HK-2 (cell line): ENCODE data around the gene RAB6D.
"Not testable (repeated sequence)": the region's sequence is repeated elsewhere in the genome, so short reads cannot be mapped to it uniquely, and the experiment has no call there.

Experiments used
- DNase-seq: peaks from one replicate; pipeline ENCODE4 v3.0.0-alpha.2; 2018; ENCODE audit not compliant: unreplicated experiment

RAB6D gene

GRCh38 chr2:131363703-131364186, at the start of gene RAB6D:
Gene RAB6D (minus strand): TSS chr2:131364168. CDS start chr2:131363720, 448 bp downstream.
- not testable (repeated sequence) for DNase-seq

DNA sequence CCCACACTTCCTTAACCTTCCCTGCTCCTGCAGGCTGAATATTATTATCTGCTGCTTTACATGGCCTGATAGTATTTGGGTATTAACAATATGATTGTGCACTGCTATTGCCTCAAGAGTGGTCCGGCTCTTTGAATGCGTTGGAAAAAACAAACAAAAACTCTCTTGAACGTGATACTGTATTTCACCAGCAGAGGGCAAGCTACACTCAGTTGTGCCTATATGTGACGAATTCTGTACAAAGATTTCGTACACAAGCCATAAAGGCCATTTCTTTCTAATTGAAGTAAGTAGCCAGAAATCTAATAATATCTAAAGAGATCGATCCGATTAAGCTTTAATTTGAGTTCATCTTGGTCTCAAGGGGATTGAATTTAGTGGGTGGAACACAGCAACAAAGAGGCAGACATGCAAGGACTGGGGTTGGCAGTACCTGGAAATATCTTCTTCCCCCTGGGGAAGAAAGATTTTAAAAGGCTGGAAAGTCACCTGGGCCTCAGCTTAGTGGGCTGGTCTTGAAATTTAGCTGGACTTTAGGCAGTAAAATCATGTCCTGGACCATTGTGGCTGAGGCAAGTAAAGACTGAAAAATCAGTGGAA, 49.3 kb upstream of the RAB6D start:
- DNase-seq: no peak

DNA sequence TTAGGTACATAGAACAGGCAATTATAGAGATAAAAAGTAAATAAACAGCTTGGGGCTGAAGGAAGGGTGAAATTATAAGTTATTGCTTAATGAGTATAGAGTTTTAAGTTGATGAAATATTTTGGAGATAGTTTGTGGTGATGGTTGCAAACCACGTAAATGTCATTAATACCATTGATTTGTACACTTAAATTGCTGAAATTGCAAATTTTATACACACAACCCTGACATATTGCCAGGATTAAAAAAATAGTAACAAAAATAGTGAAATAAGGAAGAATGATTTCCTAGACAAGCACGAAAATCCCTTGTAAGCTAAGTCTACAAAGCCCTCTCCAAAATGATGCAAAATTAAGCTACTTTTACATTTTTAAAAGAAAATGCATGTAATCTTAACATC, 46.2 kb upstream of the RAB6D start:
- no peak for DNase-seq

DNA sequence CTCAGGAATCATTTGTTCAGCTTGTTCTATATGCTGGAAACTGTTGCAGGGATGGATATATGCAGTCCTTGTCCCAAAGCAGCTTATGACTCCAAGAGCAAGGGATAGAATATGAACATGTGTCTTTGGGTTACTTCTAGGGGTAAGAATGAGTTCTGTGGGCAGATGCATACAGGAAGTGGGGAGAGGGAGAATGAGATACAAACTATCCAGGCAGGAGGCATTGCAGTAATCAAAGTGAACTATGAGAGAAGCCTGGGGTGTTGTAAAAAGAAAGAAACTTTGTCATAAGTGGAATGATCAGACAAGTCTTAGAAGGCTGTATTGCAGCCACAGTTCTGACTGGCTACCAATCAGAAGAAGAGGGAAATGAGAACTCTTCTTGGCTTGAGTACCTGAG, 44.8 kb upstream of the RAB6D start:
- DNase-seq: no peak

DNA sequence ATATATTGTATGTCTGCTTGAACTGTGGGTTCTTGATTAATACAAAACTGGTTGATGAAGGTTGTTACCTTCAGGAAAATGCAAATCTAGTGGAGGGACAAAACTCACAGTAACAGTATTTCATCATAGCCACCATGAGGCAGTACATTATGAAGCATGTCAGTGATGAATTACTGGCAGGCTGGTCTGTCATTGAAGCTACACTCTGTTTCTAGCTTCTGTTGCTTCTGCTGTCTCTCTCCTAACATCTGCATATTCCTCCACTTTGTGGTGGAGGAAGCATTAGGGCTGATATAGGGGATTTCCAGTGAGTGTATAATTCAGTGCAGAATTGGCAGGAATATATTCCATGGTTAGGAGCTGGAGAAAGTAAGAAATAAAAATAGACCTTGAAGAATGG, 44.2 kb upstream of the RAB6D start:
- DNase-seq: no peak

DNA sequence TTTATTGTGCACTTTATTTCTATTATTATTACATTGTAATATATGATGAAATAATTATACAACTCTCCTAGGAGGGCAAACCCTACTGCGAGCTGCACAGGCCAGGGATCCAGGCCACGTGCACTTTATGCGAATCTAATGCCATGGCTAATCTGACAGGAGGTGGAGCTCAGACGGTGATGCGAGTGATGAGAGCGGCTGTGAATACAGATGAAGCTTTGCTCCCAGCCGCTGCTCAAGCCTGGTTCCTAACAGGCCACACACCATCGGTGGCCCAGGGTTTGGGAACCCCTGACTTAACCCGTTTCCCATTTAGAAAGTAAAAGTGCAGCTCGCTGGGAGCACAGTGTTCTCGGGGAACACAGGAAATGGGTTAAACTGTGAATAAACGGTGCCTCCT, 40.8 kb upstream of the RAB6D start:
- no peak for DNase-seq

DNA sequence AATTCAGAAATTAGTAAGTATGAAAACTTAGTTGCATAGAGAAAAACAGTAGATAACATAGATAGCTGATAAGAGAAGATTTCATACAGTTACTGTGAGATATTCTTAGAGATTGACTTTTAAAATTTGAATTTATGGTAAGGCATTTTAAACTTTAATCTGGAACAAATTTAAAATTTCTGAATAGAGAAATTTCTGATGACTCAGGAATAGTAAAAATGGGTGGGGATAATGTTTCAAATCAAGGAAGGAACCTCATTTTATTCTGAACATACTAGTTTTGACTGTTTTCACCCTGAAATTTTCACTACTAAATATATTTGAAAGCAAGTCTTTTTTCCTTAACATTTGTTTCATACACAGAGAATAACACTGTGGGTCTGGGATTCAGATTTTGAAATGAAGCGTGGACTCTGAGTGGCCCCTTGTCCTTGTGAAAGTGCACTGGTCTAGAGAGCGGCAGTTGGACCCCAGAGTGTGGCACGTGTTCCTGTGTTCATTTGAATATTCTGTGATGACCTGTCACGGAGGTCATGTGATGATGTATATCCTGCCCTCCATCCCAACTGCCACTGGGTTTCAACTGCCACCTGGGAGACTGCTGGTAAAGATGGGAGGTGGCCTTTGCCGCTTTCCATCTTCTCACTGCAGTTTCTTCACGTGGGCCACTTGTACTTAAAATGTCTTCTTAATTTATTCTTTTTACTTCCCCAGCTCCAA, 38.5 kb upstream of the RAB6D start:
- DNase-seq: no peak

DNA sequence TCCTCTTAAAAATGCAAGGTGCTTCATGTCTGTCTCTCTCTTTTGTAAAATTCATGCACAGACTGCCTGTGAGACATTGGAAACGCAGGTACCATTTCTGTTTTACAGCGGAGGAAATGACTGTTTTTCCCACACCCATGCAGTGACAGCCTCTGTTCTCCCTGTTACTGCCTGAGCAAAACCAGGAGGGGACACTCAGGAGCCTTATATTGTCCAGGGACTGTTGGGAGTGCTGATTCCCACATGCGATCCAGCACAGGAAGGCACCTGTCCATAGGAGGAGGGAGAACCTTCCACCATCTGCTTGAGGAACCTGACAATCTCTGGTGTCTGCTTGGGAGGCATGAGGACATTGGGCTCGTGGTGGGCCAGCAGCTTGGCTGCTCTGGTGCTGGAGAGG, 36.9 kb upstream of the RAB6D start:
- DNase-seq: no peak

- not testable (repeated sequence) for DNase-seq
Observed at GRCh38 chr2:131400441-131400840, 36.5 kb upstream of the RAB6D start.

- not testable (repeated sequence) for DNase-seq
Observed at GRCh38 chr2:131396209-131396608, 32.2 kb upstream of the RAB6D start.

DNA sequence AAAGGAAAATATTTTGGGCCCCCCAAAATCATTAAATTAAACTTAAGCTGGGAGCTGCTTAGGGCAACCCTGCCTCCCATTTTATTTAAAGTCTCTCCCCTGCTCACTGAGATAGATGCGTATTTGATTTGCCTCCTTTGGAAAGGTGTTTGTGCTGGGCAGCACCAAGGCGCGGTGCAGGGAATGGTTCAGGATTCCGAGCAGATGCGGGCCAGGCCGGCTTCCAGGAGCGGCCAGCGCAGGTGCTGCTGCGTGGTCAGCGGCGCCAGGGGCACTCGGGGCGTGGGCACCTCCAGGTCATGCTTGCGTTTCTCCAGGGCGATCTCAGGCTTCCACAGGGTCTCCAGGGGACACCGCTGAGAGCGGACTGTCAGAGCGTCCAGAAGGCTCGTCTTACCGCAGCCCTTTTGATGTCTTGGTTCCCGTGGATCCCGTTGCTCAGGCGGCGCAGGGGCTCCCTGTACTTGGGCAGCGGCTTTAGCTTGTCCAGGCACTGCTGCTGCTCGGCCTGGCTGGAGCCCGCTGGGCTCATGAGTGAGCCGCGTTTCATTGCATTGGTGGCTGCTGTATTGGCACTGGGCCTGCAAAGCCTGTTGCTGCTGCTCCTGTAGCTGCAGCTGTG, 31.2 kb upstream of the RAB6D start:
- DNase-seq: not testable (repeated sequence)

- DNase-seq: no peak
Observed at GRCh38 chr2:131394147-131394931, 30.4 kb upstream of the RAB6D start.

DNA sequence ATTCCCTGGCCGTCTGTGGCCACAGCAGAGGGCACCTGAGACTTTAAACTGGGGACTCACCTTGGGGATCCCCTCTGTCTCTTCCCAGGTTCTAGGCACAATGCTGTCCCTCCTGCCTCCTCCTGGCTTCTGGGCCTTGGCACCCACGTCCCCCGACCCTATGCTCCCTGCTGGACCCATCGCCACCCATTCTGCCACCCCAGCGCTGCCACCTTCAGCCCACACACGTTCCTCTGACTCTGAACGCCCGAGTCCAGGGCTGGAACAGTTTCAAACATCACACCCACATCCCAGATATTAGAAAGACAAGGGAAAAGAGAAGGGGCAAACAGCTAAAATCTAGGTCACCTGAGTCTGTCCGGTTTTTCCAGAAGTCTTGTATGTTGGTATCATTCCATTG, 28.0 kb upstream of the RAB6D start:
- not testable (repeated sequence) for DNase-seq

DNA sequence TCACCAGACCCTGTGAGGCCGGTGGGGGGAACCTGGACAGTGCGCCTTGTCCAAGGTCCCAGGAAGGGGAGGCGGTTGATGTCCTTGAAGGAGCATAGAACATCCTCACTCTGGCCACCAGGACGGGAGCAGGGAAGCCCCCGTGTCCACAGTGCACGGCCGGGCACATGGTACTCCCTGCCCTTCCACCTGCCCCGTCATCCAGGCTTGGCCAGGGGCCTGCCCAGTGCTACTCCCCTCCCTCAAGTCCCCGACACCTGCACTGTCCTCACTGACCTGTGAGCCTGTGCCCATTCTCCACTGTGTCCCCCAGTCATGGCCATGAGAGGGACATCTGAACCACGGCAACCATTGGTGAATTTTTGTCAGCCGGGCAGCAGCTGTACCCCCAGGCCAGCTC, 27.5 kb upstream of the RAB6D start:
- DNase-seq: not testable (repeated sequence)

- DNase-seq: not testable (repeated sequence)
Observed at GRCh38 chr2:131390495-131391130, 26.6 kb upstream of the RAB6D start.

GRCh38 chr2:131389657-131390056, 25.7 kb upstream of the RAB6D start:
- no peak for DNase-seq

- DNase-seq: not testable (repeated sequence)
Observed at GRCh38 chr2:131388834-131389233, 24.9 kb upstream of the RAB6D start.

GRCh38 chr2:131373111-131373510, 9.1 kb upstream of the RAB6D start:
- DNase-seq: not testable (repeated sequence)

DNA sequence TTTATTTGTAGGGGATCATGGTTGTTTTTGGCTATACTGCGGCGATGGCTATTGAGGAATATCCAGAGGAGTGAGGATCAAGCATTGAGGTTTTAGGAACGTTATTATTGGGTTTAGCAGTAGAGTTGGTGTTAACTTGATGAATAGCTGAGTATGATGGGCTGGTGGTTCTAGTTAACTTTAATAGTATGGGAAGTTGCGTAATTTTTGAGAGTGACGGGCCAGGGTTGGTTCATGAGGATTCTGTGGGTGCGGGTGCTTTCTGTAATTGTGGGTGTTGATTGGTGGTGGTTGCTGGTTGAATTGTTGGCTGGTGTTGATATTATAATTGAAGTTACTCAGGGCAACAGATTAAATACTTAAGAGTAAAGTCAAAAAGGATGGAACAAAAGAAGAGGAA, 6.0 kb upstream of the RAB6D start:
- no peak for DNase-seq

DNA sequence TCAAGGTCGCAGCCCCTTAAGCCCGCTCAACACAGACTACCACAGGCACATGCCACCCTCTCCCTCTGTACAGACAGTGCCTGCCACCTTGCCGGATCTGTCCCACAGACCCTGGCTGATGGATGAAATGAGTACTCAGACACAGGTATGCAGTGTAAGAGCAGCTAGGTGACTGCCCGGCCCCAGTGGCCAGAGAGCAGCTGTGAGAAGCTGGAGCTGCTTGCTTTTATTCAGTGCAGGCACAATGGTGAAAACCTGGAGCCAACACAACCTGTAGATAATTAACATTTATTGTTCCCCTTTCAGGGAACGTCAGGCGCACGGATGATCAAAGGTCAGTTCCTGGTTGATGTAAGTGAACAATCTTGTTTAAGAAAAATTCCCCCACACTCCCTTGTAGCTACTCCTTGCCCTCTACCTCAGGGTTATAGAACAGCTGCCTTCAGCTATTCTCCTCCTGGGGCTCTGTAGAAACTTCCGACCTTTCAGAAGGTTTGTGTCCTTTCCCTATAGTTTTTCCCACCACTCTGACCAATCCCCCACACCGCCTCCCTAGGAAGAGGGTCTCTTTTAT, 4.6 kb upstream of the RAB6D start:
- DNase-seq: not testable (repeated sequence)

DNA sequence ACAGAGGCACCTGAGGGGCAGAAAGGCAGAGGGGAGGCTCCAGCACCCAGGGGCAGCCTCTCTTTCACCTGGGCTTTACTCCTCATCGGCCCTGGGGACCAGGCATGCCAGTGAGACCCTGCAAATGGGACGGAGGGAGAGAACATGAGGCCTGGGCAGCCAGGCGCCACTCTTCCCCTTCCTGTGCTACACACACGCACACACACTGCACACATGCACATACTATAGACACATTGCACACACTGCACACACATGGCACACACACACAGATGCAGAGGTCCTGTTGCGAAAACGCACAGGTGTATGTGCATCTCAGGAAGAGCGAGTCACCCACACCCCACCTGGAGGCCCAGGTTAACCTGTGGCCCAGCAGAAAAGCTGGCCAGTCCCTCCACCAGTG, 3.4 kb upstream of the RAB6D start:
- DNase-seq: no peak
